ENCODE data around the gene BEND7.

BEND7 gene

GRCh38 chr10:13520194-13520593, 8.6 kb downstream of the BEND7 start:
- DNase-seq, result no peak

- DNase-seq, result no peak
These were observed 10.6 kb downstream of the BEND7 start for GRCh38 chr10:13518076-13518692.

GRCh38 chr10:13517675-13518074, 11.1 kb downstream of the BEND7 start:
- no peak for DNase-seq

- no peak for DNase-seq
These were observed 12.6 kb downstream of the BEND7 start for GRCh38 chr10:13516176-13516575.

DNA sequence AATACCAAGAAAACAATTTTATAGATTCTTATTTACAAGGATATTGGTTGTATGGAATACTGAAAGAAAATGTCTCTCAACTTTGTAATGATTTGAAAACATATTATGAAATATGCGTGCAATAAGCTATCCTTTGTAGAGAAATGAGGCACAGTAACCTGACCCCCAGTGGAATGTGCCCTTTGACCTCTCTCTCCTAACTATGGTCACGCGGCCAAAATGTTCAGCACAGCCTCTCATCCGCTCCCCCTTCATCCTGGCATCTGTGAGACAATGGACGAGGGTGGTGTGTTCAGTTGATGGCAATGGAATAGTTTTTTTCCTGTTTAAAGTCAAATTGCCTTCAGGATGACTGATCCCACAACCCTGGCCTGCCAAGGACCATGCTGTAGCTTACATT, 13.3 kb downstream of the BEND7 start:
- no peak for DNase-seq

- no peak for DNase-seq
These were observed 14.5 kb downstream of the BEND7 start for GRCh38 chr10:13514296-13514695.

DNA sequence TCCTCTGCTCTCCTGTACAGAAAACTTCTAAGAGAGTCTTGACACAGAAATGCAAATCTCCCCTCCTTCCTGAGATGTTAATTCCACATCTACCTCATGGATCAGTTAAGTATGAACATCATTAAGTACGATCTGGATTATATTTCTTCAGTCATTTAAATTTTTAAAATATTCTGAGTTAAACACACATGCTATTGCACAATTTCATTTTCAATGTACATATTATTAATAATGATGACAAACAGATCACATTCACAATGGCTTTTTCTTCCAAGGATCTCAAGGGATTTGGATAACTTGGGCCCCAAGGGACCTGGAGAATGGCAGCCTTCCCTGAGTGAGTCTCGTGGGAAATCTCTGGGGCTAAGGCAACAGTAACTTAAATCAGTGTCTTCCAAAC, 16.2 kb downstream of the BEND7 start:
- DNase-seq, result no peak

GRCh38 chr10:13511409-13511808, 17.4 kb downstream of the BEND7 start:
- DNase-seq, result no peak

- no peak for DNase-seq
These were observed 23.6 kb downstream of the BEND7 start for GRCh38 chr10:13505052-13505680.

GRCh38 chr10:13503745-13504463, 24.9 kb downstream of the BEND7 start:
- DNase-seq, result no peak

GRCh38 chr10:13502380-13502779, 26.4 kb downstream of the BEND7 start:
- DNase-seq, result no peak

DNA sequence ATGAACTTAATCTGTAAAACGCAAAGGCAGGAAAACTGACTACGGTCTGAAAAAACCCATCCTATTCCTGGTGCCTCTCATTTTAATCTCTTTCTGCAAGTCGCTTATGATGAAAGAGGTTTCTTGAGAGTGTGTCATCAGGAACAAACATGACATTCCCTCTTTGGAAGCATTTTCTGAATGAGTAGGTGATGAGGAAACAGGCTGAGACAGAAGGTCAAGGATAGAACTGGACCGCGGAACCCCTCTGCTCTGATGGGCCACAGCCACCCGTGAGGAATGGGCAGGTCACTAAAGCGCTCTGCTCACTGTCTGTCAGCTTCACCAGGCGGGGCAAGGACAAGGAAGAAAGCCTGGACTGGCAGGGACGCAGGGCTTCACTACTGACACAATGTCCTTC, 28.6 kb downstream of the BEND7 start:
- DNase-seq, result no peak

DNA sequence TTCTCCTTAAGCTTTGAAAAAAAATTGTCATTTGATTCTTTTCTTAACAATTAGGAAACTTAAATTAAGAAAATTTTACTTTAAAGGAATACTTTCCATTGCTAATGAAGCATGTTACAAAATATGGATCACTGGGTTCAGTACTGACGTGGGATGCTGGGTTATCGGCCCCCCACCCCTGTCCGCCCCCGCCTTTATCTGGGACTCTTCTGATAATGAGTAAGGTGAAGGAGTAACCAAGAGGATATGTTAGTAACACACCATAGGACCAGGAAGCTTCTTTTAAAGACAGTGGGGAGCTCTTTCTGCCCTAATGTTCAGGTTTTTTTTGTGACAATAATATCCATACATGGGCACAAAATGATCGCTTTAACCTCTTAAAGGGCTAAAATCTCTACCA, 29.7 kb downstream of the BEND7 start:
- DNase-seq, result no peak

- no peak for DNase-seq
These were observed 31.9 kb downstream of the BEND7 start for GRCh38 chr10:13496931-13497330.

GRCh38 chr10:13496164-13496563, 32.6 kb downstream of the BEND7 start:
- no peak for DNase-seq

DNA sequence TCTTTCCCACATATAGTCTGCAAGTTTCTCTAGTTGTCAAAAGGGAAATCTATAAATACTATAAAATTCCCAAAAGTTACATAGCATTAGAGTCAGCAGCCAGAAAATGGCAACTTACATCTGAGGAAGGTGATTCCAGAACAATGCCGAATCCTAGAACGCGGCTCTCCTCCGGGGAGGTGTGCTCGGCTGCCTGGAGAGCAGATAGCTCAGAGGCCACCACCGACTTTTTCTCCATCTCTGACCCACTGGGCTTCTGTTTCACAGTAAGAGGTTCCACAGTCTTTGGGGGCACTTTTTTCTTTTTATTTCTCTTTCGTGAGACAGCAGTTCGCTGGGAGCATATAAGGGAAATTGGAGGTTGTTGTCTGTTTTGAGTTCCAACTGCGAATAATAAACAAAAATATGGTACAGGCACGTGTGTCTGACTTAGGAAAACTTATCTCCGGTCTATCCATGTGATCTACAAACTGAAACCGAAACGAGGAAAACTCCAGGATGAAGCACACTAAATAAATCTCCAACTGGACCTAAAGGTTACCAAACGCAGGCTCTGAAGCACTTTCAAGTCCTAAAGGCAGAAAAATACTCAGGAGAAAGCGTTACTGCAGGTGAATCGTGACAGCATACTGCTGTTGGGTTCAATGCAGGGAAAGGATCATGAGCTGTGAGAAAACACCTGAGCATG, 36.2 kb downstream of the BEND7 start:
- DNase-seq, result no peak

DNA sequence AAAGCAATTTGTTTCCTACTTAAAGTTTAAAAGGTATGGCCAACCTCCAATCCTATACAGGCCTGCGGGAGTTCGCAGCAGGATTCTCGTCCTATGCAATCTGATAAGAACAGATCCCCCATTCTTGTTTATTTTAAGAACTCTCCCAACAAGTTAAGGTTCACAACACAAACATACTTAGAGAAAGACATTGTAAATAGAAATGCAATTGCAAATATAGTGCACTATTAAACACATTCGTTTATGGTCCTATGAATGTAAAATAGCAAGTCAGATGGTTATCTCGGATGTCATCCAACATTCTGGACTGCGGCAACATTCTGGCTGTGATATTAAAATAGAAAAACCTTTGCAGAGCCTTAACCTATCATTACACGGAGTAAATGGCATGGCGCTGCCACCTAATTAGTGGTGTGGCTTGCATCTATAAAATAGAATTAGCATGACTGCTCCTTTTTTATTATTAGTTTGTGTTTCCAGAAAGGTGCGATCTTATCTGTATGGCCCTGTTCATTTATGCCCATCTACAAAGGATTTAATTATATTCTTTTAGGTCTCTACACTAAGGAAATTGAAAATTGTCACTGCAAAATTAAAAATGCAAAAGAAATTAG, 37.0 kb downstream of the BEND7 start:
- DNase-seq, result no peak

- DNase-seq, result no peak
These were observed 38.3 kb downstream of the BEND7 start for GRCh38 chr10:13490503-13490902.

DNA sequence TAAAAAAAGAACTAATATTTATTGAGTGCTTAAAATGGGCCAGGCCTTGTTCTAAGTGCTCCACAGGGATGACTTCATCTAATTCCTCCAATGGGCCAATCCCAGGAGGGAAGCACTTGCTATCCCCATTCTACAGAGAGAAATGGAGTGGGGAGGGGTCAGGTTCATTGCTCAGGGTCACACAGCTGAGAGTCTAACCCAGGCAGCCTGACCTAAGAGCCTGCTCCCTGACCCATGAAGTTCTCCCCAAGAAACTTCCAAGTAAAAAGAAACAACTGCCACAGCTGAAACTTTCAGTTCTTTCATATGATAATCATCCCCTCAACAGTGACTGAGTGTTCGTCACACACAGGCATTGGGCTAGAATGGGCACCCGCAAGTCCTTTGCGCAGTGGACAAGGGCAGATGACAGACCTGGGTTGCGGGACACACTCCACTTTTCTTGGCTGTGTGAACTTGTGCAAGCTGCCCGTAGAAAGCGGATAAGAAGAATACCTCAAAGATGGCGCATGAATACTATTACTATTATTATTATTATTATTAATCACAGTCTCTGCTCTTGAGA, 39.7 kb downstream of the BEND7 start:
- DNase-seq, result no peak

GRCh38 chr10:13485623-13486022, 43.2 kb downstream of the BEND7 start:
- DNase-seq, result no peak

- DNase-seq, result no peak
These were observed 44.9 kb downstream of the BEND7 start for GRCh38 chr10:13483951-13484350.

- no peak for DNase-seq
These were observed 45.7 kb downstream of the BEND7 start for GRCh38 chr10:13483073-13483472.

GRCh38 chr10:13481690-13482089, 47.1 kb downstream of the BEND7 start:
- no peak for DNase-seq
